Left renal pelvis (tissue), 4 donors: ENCODE measurements around the gene DHX34. TPM values are rescaled to one million over a fixed set of nuclear protein-coding genes. Genes with fewer than 3 reads are reported as not detected.
A peak's percentile ranks its signal among the peaks of the same experiment; 100 is the strongest.
"Not testable (repeated sequence)": the region's sequence is repeated elsewhere in the genome, so short reads cannot be mapped to it uniquely, and the experiment has no call there.

Experiments
- DNase-seq, 4 donors: peaks; one replicate each; pipeline ENCODE4 v3.0.0-alpha.2; 2013; ENCODE audit warnings: low read depth in 4 of 4, low spot score in 3 of 4
- polyA plus RNA-seq, 4 donors: library from polyadenylated mRNA; unstranded; fragments of 120-200 nt; gene quantifications; one replicate each; pipeline ENCODE4 v1.2.1, GENCODE V29; 2013; ENCODE audit not compliant: insufficient read length in 4 of 4

The DHX34 gene
- polyA plus RNA-seq, 4 donors = 9.8 to 19.8 (median 11.4) TPM

GRCh38 chr19:47386582-47386981 lies 37.5 kb downstream of the DHX34 start:
- DNase-seq = not testable (repeated sequence)

GRCh38 chr19:47387623-47388022 lies 38.5 kb downstream of the DHX34 start:
- not testable (repeated sequence) for DNase-seq

GRCh38 chr19:47388721-47389120 lies 39.6 kb downstream of the DHX34 start:
- not testable (repeated sequence) for DNase-seq

- no peak for DNase-seq
These were observed 40.0 kb downstream of the DHX34 start for GRCh38 chr19:47389150-47389556.

GRCh38 chr19:47390533-47391488 lies 41.7 kb downstream of the DHX34 start:
- no peak for DNase-seq

- DNase-seq = peak in 2 of 4 donors; percentile 20 to 33
These were observed 42.6 kb downstream of the DHX34 start for GRCh38 chr19:47391510-47392223.

- DNase-seq = no peak
These were observed 49.8 kb downstream of the DHX34 start for GRCh38 chr19:47398707-47399597.

- no peak for DNase-seq
These were observed 53.4 kb downstream of the DHX34 start for GRCh38 chr19:47402504-47402903.

GRCh38 chr19:47404334-47405196 lies 55.5 kb downstream of the DHX34 start:
- DNase-seq = no peak

- no peak for DNase-seq
These were observed 56.1 kb downstream of the DHX34 start for GRCh38 chr19:47405197-47405550.

GRCh38 chr19:47405854-47406417 lies 56.8 kb downstream of the DHX34 start:
- no peak for DNase-seq

- DNase-seq = no peak
These were observed 57.7 kb downstream of the DHX34 start for GRCh38 chr19:47406711-47407416.

- DNase-seq = no peak
These were observed 58.3 kb downstream of the DHX34 start for GRCh38 chr19:47407417-47407774.

GRCh38 chr19:47408156-47408938 lies 59.2 kb downstream of the DHX34 start:
- DNase-seq = no peak

GRCh38 chr19:47411101-47411500 lies 62.0 kb downstream of the DHX34 start:
- DNase-seq = no peak

- not testable (repeated sequence) for DNase-seq
These were observed 62.6 kb downstream of the DHX34 start for GRCh38 chr19:47411696-47412095.

GRCh38 chr19:47413941-47414340 lies 64.8 kb downstream of the DHX34 start:
- no peak for DNase-seq

GRCh38 chr19:47414469-47414868 lies 65.4 kb downstream of the DHX34 start:
- DNase-seq = no peak
